PC-9 (cell line): ENCODE results near the gene MECP2. TPM values are rescaled to one million over a fixed set of nuclear protein-coding genes. Genes with fewer than 3 reads are reported as not detected.

ENCODE experiments used
- BruUV-seq: library from RNA; stranded (reverse); fragments of 400-500 nt; replicated peaks from 2 replicates; lab custom pipeline; 2021; lab: Mats Ljungman, UMichigan
- CTCF ChIA-PET: fragments of 300-600 bp; sonication (Branson Sonifier 250); formaldehyde crosslinking; loops from one replicate; lab custom pipeline; 2022; ENCODE audit warnings: antibody characterized with exemption; lab: Charles Lee
- POLR2A ChIA-PET: fragments of 300-600 bp; sonication (Branson Sonifier 250); formaldehyde crosslinking; loops from one replicate; lab custom pipeline; 2022; ENCODE audit warnings: antibody characterized with exemption; ENCODE audit not compliant: unreplicated experiment; lab: Charles Lee
- DNase-seq, 2 experiments: peaks; one replicate each; pipeline versions ENCODE4 v3.0.0 to v3.0.0-alpha.2; 2015 to 2022; ENCODE audit warnings: mixed read lengths in 1 of 2
- H2AFZ ChIP-seq: fragments of 200-600 bp; sonication (generic); 2 replicates; pipeline ENCODE4 v1.8.1; 2017; ENCODE audit warnings: antibody characterized with exemption
- H3F3A ChIP-seq: fragments of 200-600 bp; sonication (generic); 2 replicates; pipeline ENCODE4 v1.8.1; 2017; ENCODE audit warnings: antibody characterized with exemption, mild to moderate bottlenecking, low read depth; ENCODE audit not compliant: insufficient read depth
- H3K27ac ChIP-seq: fragments of 200-600 bp; sonication (generic); 2 replicates; pipeline ENCODE4 v1.6.1; 2016; ENCODE audit warnings: mixed run types
- H3K27me3 ChIP-seq: fragments of 200-600 bp; sonication (generic); 2 replicates; pipeline ENCODE4 v1.6.1; 2016; ENCODE audit warnings: low read depth, mixed run types; ENCODE audit not compliant: insufficient read depth
- H3K36me3 ChIP-seq: fragments of 200-600 bp; sonication (generic); 2 replicates; pipeline ENCODE4 v1.6.1; 2016; ENCODE audit warnings: low read depth, mixed run types
- H3K4me1 ChIP-seq: fragments of 200-600 bp; sonication (generic); replicated peaks from 2 replicates; pipeline ENCODE4 v1.6.1; 2016; ENCODE audit warnings: mixed run types; ENCODE audit not compliant: insufficient read depth
- H3K4me2 ChIP-seq: fragments of 200-600 bp; sonication (generic); 2 replicates; pipeline ENCODE4 v1.6.1; 2017; ENCODE audit warnings: mixed run types
- H3K4me3 ChIP-seq: fragments of 200-600 bp; sonication (generic); 2 replicates; pipeline ENCODE4 v1.6.1; 2016; ENCODE audit warnings: mixed run types
- H3K79me2 ChIP-seq: fragments of 200-600 bp; sonication (generic); 2 replicates; pipeline ENCODE4 v1.6.1; 2017; ENCODE audit warnings: low read depth, mixed run types
- H3K9me2 ChIP-seq: fragments of 200-600 bp; sonication (generic); 2 replicates; pipeline ENCODE4 v1.8.1; 2017; ENCODE audit warnings: mild to moderate bottlenecking; ENCODE audit not compliant: insufficient read depth
- H3K9me3 ChIP-seq: fragments of 200-600 bp; sonication (generic); 2 replicates; pipeline ENCODE4 v1.8.1; 2016; ENCODE audit warnings: low read depth; ENCODE audit not compliant: insufficient read depth
- H4K20me1 ChIP-seq: fragments of 200-600 bp; sonication (generic); 2 replicates; pipeline ENCODE4 v1.8.1; 2017; ENCODE audit not compliant: insufficient read depth
- CTCF ChIP-seq: fragments of 200-600 bp; sonication (generic); conservative IDR thresholded peaks from 2 replicates; pipeline ENCODE4 v1.6.1; 2017; ENCODE audit warnings: mixed run types, antibody characterized with exemption, mild to moderate bottlenecking, moderate library complexity
- EZH2 ChIP-seq: fragments of 200-600 bp; sonication (generic); IDR thresholded peaks from 2 replicates; pipeline ENCODE4 v1.8.0; 2017; ENCODE audit warnings: antibody characterized with exemption, low read depth
- intact Hi-C: fragments of 100-400 bp; cut with micrococcal nuclease; formaldehyde crosslinking; loops from one replicate; pipeline ENCODE4 v1.10.0; 2022; ENCODE audit not compliant: unreplicated experiment
- total RNA-seq: library from RNA; stranded (reverse); gene quantifications from 2 replicates; pipeline ENCODE4 v1.2.3, GENCODE V29; 2021

The MECP2 gene
- total RNA-seq, 1 experiment from 2014 or later, result 85.6 TPM

- POLR2A ChIA-PET, result no interaction called here
Observed at GRCh38 chrX:154059231-154059630, 38.3 kb downstream of the MECP2 start.

GRCh38 chrX:154058214-154058997, 39.1 kb downstream of the MECP2 start:
- peaks cover 24% of the 10 kb centered on the region; the same call in 1 of the 2 replicates for H3K79me2 ChIP-seq
- H3K27ac ChIP-seq, result no peak overlapping the region
- no peak overlapping the region for H2AFZ ChIP-seq
- TF ChIP-seq EZH2, result no peak
- no peak for TF ChIP-seq CTCF
- H3K9me2 ChIP-seq, result no peaks in the 10 kb centered on the region
- no peaks in the 10 kb centered on the region for H3F3A ChIP-seq
- DNase-seq, result no peak
- H3K4me3 ChIP-seq, result no peak overlapping the region
- POLR2A ChIA-PET, result no interaction called here
- H3K27me3 ChIP-seq, result no peaks in the 10 kb centered on the region
- no peak overlapping the region for H3K4me2 ChIP-seq
- H3K4me1 ChIP-seq, result 0 out of 2 replicates have a peak, but pooled peaks cover 5% of the 10 kb centered on the region
- no peaks in the 10 kb centered on the region for H3K9me3 ChIP-seq
- H3K36me3 ChIP-seq, result no peaks in the 10 kb centered on the region
- BruUV-seq, result no TSS peak
- H4K20me1 ChIP-seq, result no peaks in the 10 kb centered on the region
- CTCF ChIA-PET, result no interaction called here
- intact Hi-C loops, result no loop called here

More at GRCh38 chrX:154059231-154059630, 38.3 kb downstream of the MECP2 start:
- Histone ChIP-seq H3K4me1 (0 out of 2 replicates have a peak, but pooled peaks cover 5% of the 10 kb centered on the region), H3K9me2 (no peaks in the 10 kb centered on the region), H2AFZ (no peak overlapping the region), H3F3A (no peaks in the 10 kb centered on the region), H3K4me2 (no peak overlapping the region), H3K79me2 (peaks cover 27% of the 10 kb centered on the region; the same call in 1 of the 2 replicates), H3K27me3 (no peaks in the 10 kb centered on the region), H4K20me1 (no peaks in the 10 kb centered on the region), H3K36me3 (no peaks in the 10 kb centered on the region), H3K4me3 (no peak overlapping the region), H3K27ac (no peak overlapping the region), H3K9me3 (no peaks in the 10 kb centered on the region)
- TF ChIP-seq CTCF (no peak), EZH2 (no peak)
- intact Hi-C loops, result no loop called here
- no peak for DNase-seq
- no TSS peak for BruUV-seq
- CTCF ChIA-PET, result interaction anchor here (0.6 kb wide), 1 partner anchor 158 kb away, joined by 5 read pairs; no protein-coding TSS in a partner anchor

- TF ChIP-seq EZH2, result no peak
- no peak for TF ChIP-seq CTCF
- H3K79me2 ChIP-seq, result peaks cover 18% of the 10 kb centered on the region; the same call in 1 of the 2 replicates
- intact Hi-C loops, result no loop called here
- no peak overlapping the region for H3K27ac ChIP-seq
- H4K20me1 ChIP-seq, result no peaks in the 10 kb centered on the region
- no TSS peak for BruUV-seq
- DNase-seq, result no peak
- ChIA-PET POLR2A (no interaction called here), CTCF (no interaction called here)
- no peak overlapping the region for H3K4me3 ChIP-seq
- 0 out of 2 replicates have a peak, but pooled peaks cover 5% of the 10 kb centered on the region for H3K4me1 ChIP-seq
- no peak overlapping the region for H3K4me2 ChIP-seq
- no peaks in the 10 kb centered on the region for H3K27me3 ChIP-seq
- H3K9me3 ChIP-seq, result no peaks in the 10 kb centered on the region
- no peaks in the 10 kb centered on the region for H3K36me3 ChIP-seq
- H3K9me2 ChIP-seq, result no peaks in the 10 kb centered on the region
- H2AFZ ChIP-seq, result no peak overlapping the region
- H3F3A ChIP-seq, result no peaks in the 10 kb centered on the region
Observed at GRCh38 chrX:154057791-154058190, 39.7 kb downstream of the MECP2 start.
